CD4-positive, alpha-beta T cell (primary cell): Measurements from ENCODE around the gene PCP4. TPM values are rescaled to one million over a fixed set of nuclear protein-coding genes. Genes with fewer than 3 reads are reported as not detected.
"Not testable (repeated sequence)": the region's sequence is repeated elsewhere in the genome, so short reads cannot be mapped to it uniquely, and the experiment has no call there.

Experiments
- ATAC-seq: fragments of 200-7000 bp; cut with Tn5 transposase; one replicate; pipeline ENCODE4 v1.10.0; 2022; ENCODE audit warnings: mild to moderate bottlenecking; ENCODE audit not compliant: poor library complexity
- CTCF ChIA-PET: fragments of 350-600 bp; sonication (Branson Sonifier 250); formaldehyde crosslinking; loops from one replicate; lab custom pipeline; 2021; ENCODE audit warnings: antibody characterized with exemption, inconsistent platforms; lab: Charles Lee
- POLR2A ChIA-PET: fragments of 350-600 bp; sonication (Branson Sonifier 250); formaldehyde crosslinking; loops from one replicate; lab custom pipeline; 2021; ENCODE audit warnings: antibody characterized with exemption, inconsistent platforms; lab: Charles Lee
- DNase-seq, 14 experiments: peaks; one replicate each; pipeline ENCODE4 v3.0.0-alpha.2; 2013 to 2020; ENCODE audit warnings: mixed read lengths in 2 of 14
- H3K27ac ChIP-seq, 2 donors: one replicate each; pipeline versions ENCODE4 v1.5.1 to v1.7.0; 2013; ENCODE audit warnings: low read length in 2 of 2, low read depth in 1 of 2, mild to moderate bottlenecking in 1 of 2
- H3K27me3 ChIP-seq, 2 experiments: 1 replicate in 1 of 2; 2 replicates in 1 of 2; pipeline versions ENCODE4 v1.6.1 to v1.7.0; 2013; ENCODE audit warnings: low read length in 2 of 2, control low read depth in 1 of 2, mild to moderate bottlenecking in 1 of 2, moderate library complexity in 1 of 2; ENCODE audit not compliant: insufficient read depth in 2 of 2, control insufficient read depth in 1 of 2
- H3K36me3 ChIP-seq: one replicate; pipeline ENCODE4 v1.6.1; 2013; ENCODE audit warnings: low read length, control low read depth; ENCODE audit not compliant: insufficient read depth
- H3K4me1 ChIP-seq: one replicate; pipeline ENCODE4 v1.6.1; 2013; ENCODE audit warnings: low read length, control low read depth; ENCODE audit not compliant: insufficient read depth
- H3K4me3 ChIP-seq: one replicate; pipeline ENCODE4 v1.5.1; 2013; ENCODE audit warnings: mild to moderate bottlenecking, low read length, moderate library complexity
- H3K9me3 ChIP-seq, 2 experiments: 1 replicate in 1 of 2; 2 replicates in 1 of 2; pipeline versions ENCODE4 v1.6.1 to v1.7.0; 2013; ENCODE audit warnings: low read length in 2 of 2, mild to moderate bottlenecking in 2 of 2, control low read depth in 1 of 2, moderate library complexity in 1 of 2; ENCODE audit not compliant: control insufficient read depth in 1 of 2, insufficient read depth in 1 of 2
- H3K27ac Mint-ChIP-seq: one replicate; pipeline ENCODE4 v1.8.0; 2020; ENCODE audit warnings: mixed read lengths
- H3K27me3 Mint-ChIP-seq: one replicate; pipeline ENCODE4 v1.8.0; 2021; ENCODE audit warnings: mixed read lengths
- H3K36me3 Mint-ChIP-seq: one replicate; pipeline ENCODE4 v1.8.0; 2021; ENCODE audit warnings: low read depth, mixed read lengths
- H3K4me1 Mint-ChIP-seq: one replicate; pipeline ENCODE4 v1.8.0; 2021; ENCODE audit warnings: low read depth, mixed read lengths
- H3K4me3 Mint-ChIP-seq: one replicate; pipeline ENCODE4 v1.8.0; 2020; ENCODE audit warnings: mild to moderate bottlenecking, mixed read lengths
- H3K9me3 Mint-ChIP-seq: one replicate; pipeline ENCODE4 v1.8.0; 2020; ENCODE audit warnings: mixed read lengths
- CTCF ChIP-seq: fragments of 200-600 bp; IDR thresholded peaks from one replicate; pipeline ENCODE4 v1.8.0; 2022; ENCODE audit warnings: antibody characterized with exemption, mild to moderate bottlenecking
- intact Hi-C, 2 experiments: fragments of 100-400 bp; cut with DNase I in 1 of 2; cut with micrococcal nuclease in 1 of 2; formaldehyde crosslinking; loops; one replicate each; pipeline versions ENCODE4 v1.15.1 to v1.9.0; 2023 to 2025; cut with DNase I, micrococcal nuclease
- total RNA-seq, 174 experiments: library from RNA in 2 of 174; stranded (reverse) in 2 of 174; gene quantifications; one replicate each; pipeline ENCODE4 v1.2.3 and lab custom pipeline; 2021 to 2026

PCP4 gene
- total RNA-seq, 2 experiments from 2014 or later = not detected

GRCh38 chr21:39888848-39889247 is 21.6 kb downstream of the PCP4 start:
- Mint-ChIP-seq H3K9me3 (no peaks in the 10 kb centered on the region), H3K4me3 (no peak overlapping the region), H3K27ac (no peak overlapping the region), H3K4me1 (no peaks in the 10 kb centered on the region), H3K27me3 (no peaks in the 10 kb centered on the region), H3K36me3 (no peaks in the 10 kb centered on the region)
- H3K4me3 ChIP-seq = no peak overlapping the region
- no peak for TF ChIP-seq CTCF
- ChIA-PET POLR2A (no interaction called here), CTCF (no interaction called here)
- DNase-seq = no peak
- H3K9me3 ChIP-seq = peaks cover 0 to 25% of the 10 kb centered on the region in 2 experiments
- H3K27me3 ChIP-seq = no peaks in the 10 kb centered on the region
- ATAC-seq = no peak
- H3K36me3 ChIP-seq = no peaks in the 10 kb centered on the region
- H3K4me1 ChIP-seq = no peaks in the 10 kb centered on the region
- no peak overlapping the region for H3K27ac ChIP-seq
- intact Hi-C loops = no loop called here

- no peak for TF ChIP-seq CTCF
- Mint-ChIP-seq H3K36me3 (no peaks in the 10 kb centered on the region), H3K27me3 (peaks cover 3% of the 10 kb centered on the region), H3K4me1 (no peaks in the 10 kb centered on the region), H3K9me3 (no peaks in the 10 kb centered on the region), H3K4me3 (no peak overlapping the region), H3K27ac (no peak overlapping the region)
- no peak overlapping the region for H3K27ac ChIP-seq
- H3K36me3 ChIP-seq = no peaks in the 10 kb centered on the region
- CTCF ChIA-PET = no interaction called here
- no peaks in the 10 kb centered on the region for H3K27me3 ChIP-seq
- ATAC-seq (no peak), DNase-seq (no peak)
- POLR2A ChIA-PET = no interaction called here
- no peak overlapping the region for H3K4me3 ChIP-seq
- H3K4me1 ChIP-seq = no peaks in the 10 kb centered on the region
- intact Hi-C loops = no loop called here
- H3K9me3 ChIP-seq = peaks cover 0 to 17% of the 10 kb centered on the region in 2 experiments
Measured at GRCh38 chr21:39891111-39891510, 23.9 kb downstream of the PCP4 start.

- POLR2A ChIA-PET, H3K9me3 Mint-ChIP-seq, CTCF ChIA-PET, H3K4me1 ChIP-seq, ATAC-seq, H3K36me3 Mint-ChIP-seq, intact Hi-C loops, H3K4me3 Mint-ChIP-seq, H3K36me3 ChIP-seq, H3K27ac Mint-ChIP-seq, H3K4me3 ChIP-seq, H3K27me3 ChIP-seq, H3K27me3 Mint-ChIP-seq, H3K4me1 Mint-ChIP-seq, H3K27ac ChIP-seq, DNase-seq: not testable (repeated sequence)
- H3K9me3 ChIP-seq = peaks cover 0 to 17% of the 10 kb centered on the region in 2 experiments
Measured at GRCh38 chr21:39891863-39892262, 24.6 kb downstream of the PCP4 start.

GRCh38 chr21:39900491-39900890 is 33.3 kb downstream of the PCP4 start:
- peaks cover 2% of the 10 kb centered on the region for H3K9me3 Mint-ChIP-seq
- ATAC-seq = no peak
- H3K36me3 Mint-ChIP-seq = no peaks in the 10 kb centered on the region
- H3K4me1 ChIP-seq = no peaks in the 10 kb centered on the region
- no peak for TF ChIP-seq CTCF
- DNase-seq = no peak
- no peak overlapping the region for H3K27ac Mint-ChIP-seq
- no peak overlapping the region for H3K27ac ChIP-seq
- CTCF ChIA-PET = no interaction called here
- no peak overlapping the region for H3K4me3 Mint-ChIP-seq
- no peak overlapping the region for H3K4me3 ChIP-seq
- H3K4me1 Mint-ChIP-seq = no peaks in the 10 kb centered on the region
- no peaks in the 10 kb centered on the region for H3K36me3 ChIP-seq
- H3K27me3 Mint-ChIP-seq = peaks cover 5% of the 10 kb centered on the region
- POLR2A ChIA-PET = no interaction called here
- H3K9me3 ChIP-seq = peaks cover 0 to 5% of the 10 kb centered on the region in 2 experiments
- intact Hi-C loops = no loop called here
- H3K27me3 ChIP-seq = peaks cover 0 to 2% of the 10 kb centered on the region in 2 experiments
